ENCODE data around the gene HCK. TPM values are rescaled to one million over a fixed set of nuclear protein-coding genes. Genes with fewer than 3 reads are reported as not detected.

HCK gene
- total and polyA plus RNA-seq, 9 of the 15 experiments (the other 6 are each of a cell fraction or from before 2014, with no cell fraction given) = 0.09 to 0.51 (median 0.27) TPM; not detected in 6

DNA sequence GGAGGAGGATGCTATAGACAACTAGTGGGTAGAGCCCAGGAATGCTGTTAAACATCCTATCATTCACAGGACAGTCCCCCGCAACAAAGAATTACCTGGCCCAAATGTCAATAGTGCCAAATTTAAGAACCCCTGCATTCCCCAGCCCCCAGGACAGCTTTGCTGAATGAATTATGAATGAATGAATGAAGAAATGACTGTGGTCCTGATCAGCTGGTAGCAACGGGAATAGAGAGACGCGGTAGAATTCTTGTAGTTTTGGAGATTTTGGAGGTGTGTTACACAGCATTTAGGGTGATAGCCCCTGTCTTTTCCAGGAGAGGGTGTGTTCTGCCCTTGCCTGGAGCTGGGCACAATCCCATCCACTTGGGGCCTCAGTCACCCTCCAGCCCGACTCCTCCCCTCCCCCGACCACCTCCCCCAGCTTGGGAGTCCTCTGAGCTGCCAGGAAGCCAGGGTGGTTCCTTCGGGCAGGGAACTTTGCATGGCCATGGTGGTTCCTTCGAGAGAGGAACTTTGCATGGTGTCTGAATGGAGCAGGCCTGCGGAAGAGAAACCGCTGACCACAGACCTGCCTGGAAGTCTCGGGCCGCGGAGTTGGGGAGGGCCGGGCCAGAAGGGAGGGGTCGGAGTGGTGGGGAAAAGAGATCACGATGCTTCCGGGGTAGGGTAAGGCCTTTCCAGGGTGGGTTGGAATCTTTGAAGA, 1.0 kb upstream of the HCK start (continued):
- TF ChIP-seq, protein P1, sequence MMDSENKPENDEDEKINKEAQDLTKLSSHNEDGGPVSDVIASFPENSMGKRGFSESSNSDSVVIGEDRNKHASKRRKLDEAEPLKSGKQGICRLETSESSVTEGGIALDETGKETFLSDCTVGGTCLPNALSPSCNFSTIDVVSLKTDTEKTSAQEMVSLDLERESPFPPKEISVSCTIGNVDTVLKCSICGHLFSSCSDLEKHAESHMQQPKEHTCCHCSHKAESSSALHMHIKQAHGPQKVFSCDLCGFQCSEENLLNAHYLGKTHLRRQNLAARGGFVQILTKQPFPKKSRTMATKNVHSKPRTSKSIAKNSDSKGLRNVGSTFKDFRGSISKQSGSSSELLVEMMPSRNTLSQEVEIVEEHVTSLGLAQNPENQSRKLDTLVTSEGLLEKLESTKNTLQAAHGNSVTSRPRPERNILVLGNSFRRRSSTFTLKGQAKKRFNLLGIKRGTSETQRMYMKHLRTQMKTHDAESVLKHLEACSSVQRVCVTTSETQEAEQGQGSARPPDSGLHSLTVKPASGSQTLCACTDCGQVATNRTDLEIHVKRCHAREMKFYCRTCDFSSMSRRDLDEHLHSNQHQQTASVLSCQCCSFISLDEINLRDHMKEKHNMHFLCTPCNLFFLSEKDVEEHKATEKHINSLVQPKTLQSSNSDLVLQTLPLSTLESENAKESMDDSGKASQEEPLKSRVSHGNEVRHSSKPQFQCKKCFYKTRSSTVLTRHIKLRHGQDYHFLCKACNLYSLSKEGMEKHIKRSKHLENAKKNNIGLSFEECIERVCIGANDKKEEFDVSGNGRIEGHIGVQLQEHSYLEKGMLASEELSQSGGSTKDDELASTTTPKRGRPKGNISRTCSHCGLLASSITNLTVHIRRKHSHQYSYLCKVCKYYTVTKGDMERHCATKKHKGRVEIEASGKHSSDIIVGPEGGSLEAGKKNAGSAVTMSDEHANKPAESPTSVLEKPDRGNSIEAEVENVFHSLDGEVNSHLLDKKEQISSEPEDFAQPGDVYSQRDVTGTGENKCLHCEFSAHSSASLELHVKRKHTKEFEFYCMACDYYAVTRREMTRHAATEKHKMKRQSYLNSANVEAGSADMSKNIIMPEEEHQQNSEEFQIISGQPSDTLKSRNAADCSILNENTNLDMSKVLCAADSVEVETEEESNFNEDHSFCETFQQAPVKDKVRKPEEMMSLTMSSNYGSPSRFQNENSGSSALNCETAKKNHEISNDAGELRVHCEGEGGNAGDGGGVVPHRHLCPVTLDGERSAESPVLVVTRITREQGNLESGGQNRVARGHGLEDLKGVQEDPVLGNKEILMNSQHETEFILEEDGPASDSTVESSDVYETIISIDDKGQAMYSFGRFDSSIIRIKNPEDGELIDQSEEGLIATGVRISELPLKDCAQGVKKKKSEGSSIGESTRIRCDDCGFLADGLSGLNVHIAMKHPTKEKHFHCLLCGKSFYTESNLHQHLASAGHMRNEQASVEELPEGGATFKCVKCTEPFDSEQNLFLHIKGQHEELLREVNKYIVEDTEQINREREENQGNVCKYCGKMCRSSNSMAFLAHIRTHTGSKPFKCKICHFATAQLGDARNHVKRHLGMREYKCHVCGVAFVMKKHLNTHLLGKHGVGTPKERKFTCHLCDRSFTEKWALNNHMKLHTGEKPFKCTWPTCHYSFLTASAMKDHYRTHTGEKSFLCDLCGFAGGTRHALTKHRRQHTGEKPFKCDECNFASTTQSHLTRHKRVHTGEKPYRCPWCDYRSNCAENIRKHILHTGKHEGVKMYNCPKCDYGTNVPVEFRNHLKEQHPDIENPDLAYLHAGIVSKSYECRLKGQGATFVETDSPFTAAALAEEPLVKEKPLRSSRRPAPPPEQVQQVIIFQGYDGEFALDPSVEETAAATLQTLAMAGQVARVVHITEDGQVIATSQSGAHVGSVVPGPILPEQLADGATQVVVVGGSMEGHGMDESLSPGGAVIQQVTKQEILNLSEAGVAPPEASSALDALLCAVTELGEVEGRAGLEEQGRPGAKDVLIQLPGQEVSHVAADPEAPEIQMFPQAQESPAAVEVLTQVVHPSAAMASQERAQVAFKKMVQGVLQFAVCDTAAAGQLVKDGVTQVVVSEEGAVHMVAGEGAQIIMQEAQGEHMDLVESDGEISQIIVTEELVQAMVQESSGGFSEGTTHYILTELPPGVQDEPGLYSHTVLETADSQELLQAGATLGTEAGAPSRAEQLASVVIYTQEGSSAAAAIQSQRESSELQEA (IDR thresholded peaks at IDR 0.05; ENCODE audit: low read depth) = no peak
- no peak for TF ChIP-seq KHSRP (IDR thresholded peaks at IDR 0.05)
- no peak for TF ChIP-seq TRIM28 (IDR thresholded peaks at IDR 0.05)
- no peak for TF ChIP-seq NEUROD1 (IDR thresholded peaks at IDR 0.05; ENCODE audit: borderline replicate concordance, low read depth, low read length, partially characterized antibody)
- peak; percentile 65 for TF ChIP-seq ZNF24 (IDR thresholded peaks at IDR 0.05)

Data from K562 (cell line).